ENCODE measurements around the gene LTBP1.

The LTBP1 gene

DNA sequence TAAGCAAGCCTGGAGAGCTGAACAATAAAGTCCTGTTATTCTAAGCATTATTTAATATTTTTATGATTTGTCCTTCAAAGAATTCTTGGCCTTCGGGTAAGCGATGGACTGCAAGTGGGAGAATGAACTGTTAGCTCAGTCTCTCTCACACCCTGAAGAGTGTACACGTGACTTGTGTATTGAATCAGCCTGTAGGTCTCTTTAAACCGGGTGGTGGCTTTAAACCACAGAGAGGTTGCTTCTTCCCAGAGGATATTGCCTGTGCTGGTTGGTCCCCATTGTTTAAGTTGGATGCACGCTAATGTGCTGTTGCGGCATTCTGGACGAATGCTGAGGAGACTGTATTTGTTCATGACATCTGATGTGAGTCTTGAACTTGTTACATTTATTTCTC lies 183.3 kb downstream of the LTBP1 start:
- H3K4me3 ChIP-seq (ENCODE audit: low read depth, low read length), result no peak overlapping the region
- no peak for TF ChIP-seq CTCF (IDR thresholded peaks at IDR 0.05; ENCODE audit: borderline replicate concordance, insufficient read depth, low read depth, low read length)

DNA sequence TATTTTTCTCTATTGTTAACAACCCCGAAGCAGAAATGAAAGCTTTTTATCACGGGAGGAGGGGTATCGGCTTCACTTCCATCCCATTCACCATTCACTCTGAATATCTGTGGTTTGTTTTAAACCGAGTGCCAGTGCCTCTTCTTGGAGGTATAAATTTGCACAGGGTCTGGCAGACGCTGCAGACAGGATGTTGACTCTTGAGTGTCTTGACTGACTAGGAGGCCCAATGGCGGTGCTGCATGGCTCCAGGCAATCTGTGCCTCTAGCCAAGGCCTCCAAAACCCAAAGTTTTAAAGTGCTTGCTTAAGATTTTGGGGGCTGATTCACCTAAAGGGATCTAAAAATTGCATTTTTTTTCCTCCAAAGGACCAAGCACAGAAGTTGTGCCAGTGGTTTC lies 183.8 kb downstream of the LTBP1 start:
- TF ChIP-seq CTCF (IDR thresholded peaks at IDR 0.05; ENCODE audit: borderline replicate concordance, insufficient read depth, low read depth, low read length), result no peak
- H3K4me3 ChIP-seq (ENCODE audit: low read depth, low read length), result no peak overlapping the region

DNA sequence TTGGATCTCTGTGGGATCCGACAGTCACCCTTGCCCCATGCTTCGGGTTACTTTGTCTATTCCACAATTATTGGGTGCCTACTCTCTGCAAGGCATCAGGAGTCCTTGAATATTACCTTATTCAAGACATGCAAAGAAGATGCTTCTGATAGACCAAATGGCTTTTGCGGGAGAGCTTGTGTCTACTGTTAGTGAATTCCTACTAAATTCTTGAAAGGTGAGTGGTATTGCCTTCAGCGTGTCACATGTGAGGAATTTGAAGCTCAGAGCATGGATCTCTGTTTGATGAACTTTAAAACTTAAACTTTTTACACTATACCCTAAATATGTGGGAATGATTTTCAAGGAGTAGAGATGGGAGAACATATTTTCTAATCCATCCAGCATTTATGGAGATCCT lies 184.4 kb downstream of the LTBP1 start:
- H3K4me3 ChIP-seq (ENCODE audit: low read depth, low read length), result no peak overlapping the region
- TF ChIP-seq CTCF (IDR thresholded peaks at IDR 0.05; ENCODE audit: borderline replicate concordance, insufficient read depth, low read depth, low read length), result no peak

DNA sequence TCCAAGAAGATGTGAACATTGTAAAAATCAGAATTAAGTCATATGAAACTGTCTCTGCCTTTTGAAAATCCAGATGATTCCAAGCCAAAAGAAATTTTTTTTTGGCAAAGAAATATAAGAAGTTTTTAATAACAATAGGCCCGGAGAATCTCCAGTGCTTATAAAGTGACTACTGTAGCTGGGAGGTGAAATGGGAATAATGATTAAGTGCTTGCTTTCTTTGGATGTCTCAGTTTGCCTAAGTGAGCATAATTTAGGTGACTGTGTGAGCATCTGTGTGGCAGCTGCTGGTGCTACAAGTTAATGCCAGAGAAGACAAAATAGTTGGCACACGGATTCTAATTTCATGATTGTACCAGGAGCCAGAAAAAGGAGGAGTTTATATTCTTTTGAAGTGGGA lies 185.0 kb downstream of the LTBP1 start:
- no peak for TF ChIP-seq CTCF (IDR thresholded peaks at IDR 0.05; ENCODE audit: borderline replicate concordance, insufficient read depth, low read depth, low read length)
- no peak overlapping the region for H3K4me3 ChIP-seq (ENCODE audit: low read depth, low read length)

GRCh38 chr2:33133454-33133952 lies 186.8 kb downstream of the LTBP1 start:
- no peak for TF ChIP-seq CTCF (IDR thresholded peaks at IDR 0.05; ENCODE audit: borderline replicate concordance, insufficient read depth, low read depth, low read length)
- H3K4me3 ChIP-seq (ENCODE audit: low read depth, low read length), result no peak overlapping the region

DNA sequence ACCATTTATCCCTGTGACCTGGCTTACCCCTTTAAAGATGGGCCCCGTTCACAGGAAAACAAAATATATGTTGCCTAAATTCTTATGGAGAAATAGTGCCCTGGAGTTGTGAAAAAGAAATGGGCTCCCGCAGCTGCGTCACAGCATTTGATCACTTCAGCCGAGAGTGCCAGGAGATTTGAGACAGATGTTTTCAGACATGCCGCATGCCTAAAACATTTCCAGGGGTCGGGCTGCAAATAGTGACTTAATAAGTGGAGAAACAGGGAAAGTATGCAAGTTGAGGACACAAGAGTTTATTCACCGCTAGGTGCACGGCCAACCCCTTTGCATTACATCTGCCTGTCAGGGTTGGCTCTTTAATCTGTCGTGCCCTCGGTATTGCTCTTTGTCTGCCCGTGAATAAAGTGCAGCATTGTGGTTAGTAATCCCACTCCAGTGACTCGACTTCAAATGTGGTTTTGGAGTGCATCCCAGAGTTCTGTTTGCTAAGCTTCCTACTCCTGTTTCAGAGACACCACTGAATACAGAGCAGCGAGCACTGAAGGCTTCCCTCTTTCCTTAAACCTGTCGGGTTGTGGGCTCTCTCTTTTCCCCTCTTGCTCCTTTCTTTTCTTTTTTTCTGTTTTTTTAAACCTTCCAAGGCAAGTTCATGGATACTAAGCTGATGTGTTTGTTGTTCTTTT lies 187.5 kb downstream of the LTBP1 start:
- H3K4me3 ChIP-seq (ENCODE audit: low read depth, low read length), result no peak overlapping the region
- TF ChIP-seq CTCF (IDR thresholded peaks at IDR 0.05; ENCODE audit: borderline replicate concordance, insufficient read depth, low read depth, low read length), result no peak

DNA sequence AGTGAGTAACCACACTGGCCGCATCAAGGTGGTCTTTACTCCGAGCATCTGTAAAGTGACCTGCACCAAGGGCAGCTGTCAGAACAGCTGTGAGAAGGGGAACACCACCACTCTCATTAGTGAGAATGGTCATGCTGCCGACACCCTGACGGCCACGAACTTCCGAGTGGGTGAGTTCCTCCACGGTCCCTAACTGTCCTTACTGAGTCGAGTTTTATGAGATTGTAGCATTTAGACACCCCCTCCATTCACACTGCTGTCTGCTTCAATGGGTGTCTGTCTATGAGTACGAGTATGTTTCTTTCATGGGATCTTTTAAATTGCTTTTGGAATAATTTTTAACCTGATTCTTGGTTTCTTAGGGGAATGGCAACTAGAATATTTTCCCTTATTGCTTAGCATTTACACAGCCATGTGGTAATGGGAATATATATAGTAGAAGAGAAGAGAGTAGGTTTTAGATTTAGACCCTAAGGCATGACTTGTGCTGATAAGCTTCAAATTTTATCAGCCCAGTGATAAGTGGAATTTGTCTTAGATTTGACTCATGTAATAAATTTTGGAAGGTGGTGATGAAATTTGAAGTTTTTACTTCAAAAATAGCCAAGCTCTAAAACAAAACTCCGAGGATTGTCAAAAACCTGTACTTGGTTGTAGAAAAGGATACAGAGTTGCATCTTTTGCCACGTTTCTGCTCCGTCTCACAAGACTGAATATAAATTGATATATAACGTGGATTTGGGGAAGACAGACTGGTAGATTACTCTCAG lies 188.2 kb downstream of the LTBP1 start:
- no peak for TF ChIP-seq CTCF (IDR thresholded peaks at IDR 0.05; ENCODE audit: borderline replicate concordance, insufficient read depth, low read depth, low read length)
- H3K4me3 ChIP-seq (ENCODE audit: low read depth, low read length), result no peak overlapping the region

Measured in GM12875 (cell line).